Measurements from ENCODE around the gene STMP1.

DNA sequence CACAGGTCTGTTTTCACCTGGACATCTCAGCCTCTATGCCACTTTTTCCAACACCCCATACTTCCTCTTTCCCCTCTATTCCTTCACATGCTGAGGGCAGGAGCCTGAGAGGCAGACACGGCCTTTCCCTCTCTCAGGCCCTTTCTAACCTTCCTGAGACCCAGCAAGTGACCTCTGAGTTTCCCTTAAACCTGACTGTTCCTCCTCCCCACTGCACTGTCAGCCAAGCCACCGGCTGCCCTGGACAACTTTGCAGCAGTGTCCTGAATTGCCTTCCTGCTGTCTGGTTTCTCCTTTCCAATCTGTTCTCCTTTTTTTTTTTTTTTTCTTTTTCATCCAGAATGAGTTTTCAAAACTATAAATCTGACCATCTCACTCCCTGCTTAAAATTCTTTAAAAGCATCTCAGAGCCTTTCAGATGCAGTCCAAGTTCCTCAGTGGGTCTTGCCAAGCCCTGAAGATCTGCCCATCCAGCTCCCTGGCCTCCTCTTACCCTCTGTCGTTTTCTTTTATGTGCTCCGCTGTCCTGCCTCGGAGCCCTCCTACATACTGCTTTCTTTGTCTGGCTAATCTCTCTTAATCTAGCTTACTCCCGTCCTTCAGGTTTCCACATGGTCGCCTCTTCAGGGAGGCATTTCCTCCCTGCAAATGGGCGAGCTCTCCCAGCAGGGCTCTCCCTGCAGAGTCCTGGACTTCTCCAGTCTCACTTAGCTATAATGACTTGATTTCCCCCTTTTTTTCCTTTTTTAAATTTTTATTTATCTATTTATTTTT is 35.1 kb downstream of the STMP1 start:
- TF ChIP-seq CTCF (conservative IDR thresholded peaks at IDR 0.05) (no peak), EZH2 (IDR thresholded peaks at IDR 0.05; ENCODE audit: low read depth) (no peak)

Measured in PC-9 (cell line).